Measurements from ENCODE around the gene HSD17B3. TPM values are rescaled to one million over a fixed set of nuclear protein-coding genes. Genes with fewer than 3 reads are reported as not detected.

HSD17B3 gene
- total and polyA plus RNA-seq, 2 of the 13 experiments (the other 11 are each of a cell fraction or from before 2014, with no cell fraction given) = 0.12 TPM; not detected in 1

DNA sequence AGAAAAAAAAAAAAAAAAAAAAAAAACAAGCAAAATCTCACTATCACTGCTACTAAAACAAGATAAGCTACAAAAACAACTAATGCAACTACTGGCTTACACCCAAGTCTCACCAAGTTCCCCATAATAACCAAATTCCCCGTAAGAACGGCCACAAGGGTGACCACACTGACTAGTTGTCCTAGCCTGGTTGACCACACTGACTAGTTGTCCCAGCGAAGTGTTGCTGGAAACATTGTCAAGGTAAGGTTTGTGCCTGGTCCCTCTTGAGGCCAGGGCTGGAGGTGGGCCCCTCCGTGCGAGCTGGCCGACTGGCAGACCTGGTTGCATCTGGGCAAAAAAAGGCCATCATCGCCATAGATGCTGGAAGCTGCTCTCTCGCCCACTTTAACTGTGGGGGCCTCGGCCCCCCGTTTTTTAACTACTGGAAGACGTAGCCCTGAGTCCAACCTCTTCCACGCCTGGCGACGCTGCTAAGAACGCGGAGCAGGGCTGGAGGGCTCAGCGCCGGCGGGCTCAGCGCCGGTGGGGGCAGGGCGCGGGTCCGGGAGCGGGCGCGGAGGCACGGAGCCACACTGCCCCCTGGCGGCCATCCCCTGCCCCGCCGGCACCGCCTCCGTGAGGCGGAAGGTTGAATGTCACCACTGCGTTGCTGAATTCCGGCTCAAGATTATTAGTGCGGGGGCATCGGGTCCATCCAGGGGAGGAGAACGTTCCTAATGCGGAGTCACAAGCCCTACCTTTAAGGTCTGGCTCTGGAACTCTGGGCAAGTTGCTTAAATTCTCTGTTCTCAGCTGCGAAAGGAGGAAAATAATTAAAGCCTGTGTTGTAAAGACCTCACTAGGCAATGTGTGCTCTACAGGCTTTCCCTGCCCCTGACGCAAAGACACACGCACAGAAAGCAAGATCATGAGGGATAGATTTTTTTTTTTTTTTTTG is 84.0 kb downstream of the HSD17B3 start:
- no TSS peak for BruUV-seq (replicated peaks)
- CTCF ChIA-PET (ENCODE audit: low intra/inter-chr PET ratio, low total read pairs) = interaction anchor here (0.8 to 1.3 kb wide), 3 partner anchors 99 to 1087 kb away, joined by 3 to 4 read pairs (median 3); no protein-coding TSS in a partner anchor
- POLR2A ChIA-PET = interaction anchor here (0.8 kb wide), 1 partner anchor 343 kb away, joined by 3 read pairs; the partner anchor contains the start of gene ERCC6L2
- peak overlapping the region; percentile 35 to 72 (median 39) for H3K4me3 ChIP-seq (replicated peaks in 1 of 3; ENCODE audit: insufficient read depth in 1 of 3, low read depth in 2 of 3, low read length in 3 of 3)
- peaks cover 0 to 38% of the 10 kb centered on the region in 2 experiments; a peak in 3 of 5 replicates for H3K27me3 ChIP-seq (ENCODE audit: control insufficient read depth in 1 of 2, insufficient read depth in 2 of 2, low read length in 2 of 2)
- H4K20me1 ChIP-seq (ENCODE audit: insufficient read depth, low read length) = no peaks in the 10 kb centered on the region
- H3K27ac ChIP-seq (ENCODE audit: extremely low read length, insufficient read depth, low read length) = no peak overlapping the region
- peak overlapping the region; percentile 33 for H2AFZ ChIP-seq (ENCODE audit: low read length)
- peak overlapping the region; percentile 4; the same call in 1 of the 2 replicates for H3K9ac ChIP-seq (ENCODE audit: insufficient read depth, low read depth, low read length)
- FAIRE-seq = no peak
- peak; percentile 93 for ATAC-seq
- H3K4me2 ChIP-seq (ENCODE audit: low read depth, low read length) = peak overlapping the region; percentile 99
- no peaks in the 10 kb centered on the region for H3K9me3 ChIP-seq (ENCODE audit: low read length)
- DNase-seq (ENCODE audit: low spot score) = peak; percentile 28
- H3K79me2 ChIP-seq (ENCODE audit: insufficient read depth, low read length) = no peaks in the 10 kb centered on the region
- in situ Hi-C loops (cut with HindIII; ENCODE audit: extremely low pct_ligation_motif_present, low pct_unique_long_range_greater_than_20kb) (no loop called here), intact Hi-C loops (cut with micrococcal nuclease; ENCODE audit: unreplicated experiment) (loop anchor here (5.0 to 10.0 kb wide), 3 partner anchors 153 to 703 kb away; partner anchors contain the start of genes ERCC6L2 and PTCH1)
- H3K4me1 ChIP-seq (ENCODE audit: insufficient read depth, low read length) = peaks cover 10% of the 10 kb centered on the region
- H3K36me3 ChIP-seq (replicated peaks in 1 of 2; ENCODE audit: control insufficient read depth in 1 of 2, insufficient read depth in 2 of 2, low read length in 2 of 2) = no peaks in the 10 kb centered on the region
- WGBS (ENCODE audit: low lambda C conversion rate) = 10% methylated on average over 9 of the region's 43 CpGs
- TF ChIP-seq SOX13 (IDR thresholded peaks at IDR 0.05) (no peak), SOX13 (CRISPR knock-in tag; conservative IDR thresholded peaks at IDR 0.05 in 1 of 2, IDR thresholded peaks at IDR 0.05 in 1 of 2) (peak in 1 of 2 experiments; percentile 26; a peak in 2 of 4 replicates), ZFP36L2 (CRISPR knock-in tag; IDR thresholded peaks at IDR 0.05) (no peak; the same call in 1 of the 2 replicates), SP4 (CRISPR knock-in tag; IDR thresholded peaks at IDR 0.05) (peak; percentile 43; the same call in 1 of the 2 replicates), NFKB2 (CRISPR knock-in tag; IDR thresholded peaks at IDR 0.05; ENCODE audit: borderline replicate concordance) (no peak; the same call in 1 of the 2 replicates), IKZF5 (CRISPR knock-in tag; IDR thresholded peaks at IDR 0.05) (peak; percentile 60; the same call in 1 of the 2 replicates), ADNP (CRISPR knock-in tag; IDR thresholded peaks at IDR 0.05) (no peak), MYPOP (CRISPR knock-in tag; IDR thresholded peaks at IDR 0.05) (0 out of 2 replicates have a peak, but pooled peaks have one; percentile 31), GABPA (IDR thresholded peaks at IDR 0.05; ENCODE audit: low read depth, low read length) (no peak), GABPA (CRISPR knock-in tag; IDR thresholded peaks at IDR 0.05; ENCODE audit: low read depth) (no peak), PPARG (CRISPR knock-in tag; conservative IDR thresholded peaks at IDR 0.05) (no peak), XRCC5 (optimal IDR thresholded peaks at IDR 0.05; ENCODE audit: low read length) (peak; percentile 65), ZSCAN30 (CRISPR knock-in tag; IDR thresholded peaks at IDR 0.05) (no peak)
- TF ChIP-seq, protein P1, sequence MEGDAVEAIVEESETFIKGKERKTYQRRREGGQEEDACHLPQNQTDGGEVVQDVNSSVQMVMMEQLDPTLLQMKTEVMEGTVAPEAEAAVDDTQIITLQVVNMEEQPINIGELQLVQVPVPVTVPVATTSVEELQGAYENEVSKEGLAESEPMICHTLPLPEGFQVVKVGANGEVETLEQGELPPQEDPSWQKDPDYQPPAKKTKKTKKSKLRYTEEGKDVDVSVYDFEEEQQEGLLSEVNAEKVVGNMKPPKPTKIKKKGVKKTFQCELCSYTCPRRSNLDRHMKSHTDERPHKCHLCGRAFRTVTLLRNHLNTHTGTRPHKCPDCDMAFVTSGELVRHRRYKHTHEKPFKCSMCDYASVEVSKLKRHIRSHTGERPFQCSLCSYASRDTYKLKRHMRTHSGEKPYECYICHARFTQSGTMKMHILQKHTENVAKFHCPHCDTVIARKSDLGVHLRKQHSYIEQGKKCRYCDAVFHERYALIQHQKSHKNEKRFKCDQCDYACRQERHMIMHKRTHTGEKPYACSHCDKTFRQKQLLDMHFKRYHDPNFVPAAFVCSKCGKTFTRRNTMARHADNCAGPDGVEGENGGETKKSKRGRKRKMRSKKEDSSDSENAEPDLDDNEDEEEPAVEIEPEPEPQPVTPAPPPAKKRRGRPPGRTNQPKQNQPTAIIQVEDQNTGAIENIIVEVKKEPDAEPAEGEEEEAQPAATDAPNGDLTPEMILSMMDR (CRISPR knock-in tag; IDR thresholded peaks at IDR 0.05) = peak; percentile 90
- TF ChIP-seq, protein P2, sequence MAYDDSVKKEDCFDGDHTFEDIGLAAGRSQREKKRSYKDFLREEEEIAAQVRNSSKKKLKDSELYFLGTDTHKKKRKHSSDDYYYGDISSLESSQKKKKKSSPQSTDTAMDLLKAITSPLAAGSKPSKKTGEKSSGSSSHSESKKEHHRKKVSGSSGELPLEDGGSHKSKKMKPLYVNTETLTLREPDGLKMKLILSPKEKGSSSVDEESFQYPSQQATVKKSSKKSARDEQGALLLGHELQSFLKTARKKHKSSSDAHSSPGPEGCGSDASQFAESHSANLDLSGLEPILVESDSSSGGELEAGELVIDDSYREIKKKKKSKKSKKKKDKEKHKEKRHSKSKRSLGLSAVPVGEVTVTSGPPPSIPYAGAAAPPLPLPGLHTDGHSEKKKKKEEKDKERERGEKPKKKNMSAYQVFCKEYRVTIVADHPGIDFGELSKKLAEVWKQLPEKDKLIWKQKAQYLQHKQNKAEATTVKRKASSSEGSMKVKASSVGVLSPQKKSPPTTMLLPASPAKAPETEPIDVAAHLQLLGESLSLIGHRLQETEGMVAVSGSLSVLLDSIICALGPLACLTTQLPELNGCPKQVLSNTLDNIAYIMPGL (CRISPR knock-in tag; IDR thresholded peaks at IDR 0.05; ENCODE audit: borderline replicate concordance in 1 of 2, low read depth in 1 of 2) = peak; percentile 91 to 94
- TF ChIP-seq, protein P3, sequence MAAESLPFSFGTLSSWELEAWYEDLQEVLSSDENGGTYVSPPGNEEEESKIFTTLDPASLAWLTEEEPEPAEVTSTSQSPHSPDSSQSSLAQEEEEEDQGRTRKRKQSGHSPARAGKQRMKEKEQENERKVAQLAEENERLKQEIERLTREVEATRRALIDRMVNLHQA (CRISPR knock-in tag; IDR thresholded peaks at IDR 0.05) = no peak

Measured in HepG2 (cell line).